Endothelial cell (in vitro differentiated cells): ENCODE results near the gene PEAK3. TPM values are rescaled to one million over a fixed set of nuclear protein-coding genes. Genes with fewer than 3 reads are reported as not detected.

Experiments
- DNase-seq: peaks from one replicate; pipeline ENCODE4 v3.0.0; 2021; ENCODE audit warnings: low spot score
- H3K27ac Mint-ChIP-seq: one replicate; pipeline ENCODE4 v1.8.0; 2021; ENCODE audit warnings: mixed read lengths, inconsistent platforms; ENCODE audit not compliant: unreplicated experiment
- H3K27me3 Mint-ChIP-seq: one replicate; pipeline ENCODE4 v1.8.0; 2021; ENCODE audit warnings: mild to moderate bottlenecking, moderate library complexity, mixed read lengths, inconsistent platforms; ENCODE audit not compliant: unreplicated experiment
- H3K36me3 Mint-ChIP-seq: one replicate; pipeline ENCODE4 v1.8.0; 2021; ENCODE audit warnings: mild to moderate bottlenecking, low read depth, mixed read lengths, inconsistent platforms; ENCODE audit not compliant: unreplicated experiment
- H3K4me1 Mint-ChIP-seq: one replicate; pipeline ENCODE4 v1.8.0; 2021; ENCODE audit warnings: mild to moderate bottlenecking, mixed read lengths, inconsistent platforms; ENCODE audit not compliant: unreplicated experiment
- H3K4me3 Mint-ChIP-seq: one replicate; pipeline ENCODE4 v1.8.0; 2021; ENCODE audit warnings: mild to moderate bottlenecking, mixed read lengths, inconsistent platforms; ENCODE audit not compliant: unreplicated experiment
- H3K9me3 Mint-ChIP-seq: one replicate; pipeline ENCODE4 v1.8.0; 2021; ENCODE audit warnings: mixed read lengths, inconsistent platforms; ENCODE audit not compliant: unreplicated experiment
- total RNA-seq: library from RNA; stranded (reverse); fragmentation: NEBNext Ultra II Directional; extraction: Animal tissue kit (Norgen Biotek cat#: 25700); gene quantifications from one replicate; pipeline ENCODE4 v1.2.1, GENCODE V29; 2021; ENCODE audit not compliant: unreplicated experiment
- TF ChIP-seq, protein P1 (sequence below): fragments of 200-600 bp; sonication (generic); IDR thresholded peaks from one replicate; pipeline ENCODE4 v1.5.0; 2021; ENCODE audit warnings: antibody characterized with exemption; ENCODE audit not compliant: unreplicated experiment

The PEAK3 gene
- total RNA-seq, 1 donor from 2014 or later, result 0.97 TPM

DNA sequence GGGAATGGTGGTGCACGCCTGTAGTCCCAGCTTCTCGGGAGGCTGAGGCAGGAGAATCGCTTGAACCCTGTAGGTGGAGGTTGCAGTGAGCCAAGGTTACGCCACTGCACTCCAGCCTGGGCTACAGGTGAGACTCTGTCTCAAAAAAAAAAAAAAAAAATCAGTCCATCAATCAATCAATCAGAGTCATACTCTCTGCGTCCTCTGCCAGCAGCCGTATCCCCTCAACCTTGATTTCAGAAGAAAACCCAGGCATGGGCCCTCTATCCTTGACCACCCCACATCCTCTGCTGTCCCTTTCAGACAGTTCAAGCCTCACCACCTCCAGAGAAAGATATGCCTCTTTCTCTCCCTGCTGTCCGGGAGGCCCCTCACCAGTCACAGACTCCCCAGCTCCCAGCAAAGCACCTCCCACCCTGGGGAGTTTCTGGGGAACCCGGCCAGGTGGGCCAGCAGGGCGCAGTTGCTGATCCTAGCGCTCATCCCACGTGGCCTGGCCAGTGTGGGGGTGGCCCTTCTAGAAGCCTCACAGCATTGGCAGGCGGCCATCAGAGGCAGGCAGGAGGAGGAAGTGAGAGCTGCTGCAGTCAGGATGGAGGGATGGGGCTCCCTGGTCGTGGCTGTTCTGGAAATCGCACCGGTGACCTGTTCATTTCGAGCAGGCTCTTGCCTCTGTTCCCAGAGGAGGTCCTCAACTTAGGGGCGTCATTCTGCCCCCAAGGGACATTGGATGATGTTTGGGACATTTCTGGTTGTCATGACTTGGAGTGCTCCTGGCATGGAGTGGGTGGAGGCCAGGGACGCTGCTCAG is 15.6 kb downstream of the PEAK3 start:
- Mint-ChIP-seq H3K27ac (peak overlapping the region; percentile 9), H3K36me3 (no peaks in the 10 kb centered on the region), H3K27me3 (peaks cover 6% of the 10 kb centered on the region), H3K4me3 (no peak overlapping the region), H3K4me1 (peaks cover 4% of the 10 kb centered on the region), H3K9me3 (no peaks in the 10 kb centered on the region)
- TF ChIP-seq, protein P1, sequence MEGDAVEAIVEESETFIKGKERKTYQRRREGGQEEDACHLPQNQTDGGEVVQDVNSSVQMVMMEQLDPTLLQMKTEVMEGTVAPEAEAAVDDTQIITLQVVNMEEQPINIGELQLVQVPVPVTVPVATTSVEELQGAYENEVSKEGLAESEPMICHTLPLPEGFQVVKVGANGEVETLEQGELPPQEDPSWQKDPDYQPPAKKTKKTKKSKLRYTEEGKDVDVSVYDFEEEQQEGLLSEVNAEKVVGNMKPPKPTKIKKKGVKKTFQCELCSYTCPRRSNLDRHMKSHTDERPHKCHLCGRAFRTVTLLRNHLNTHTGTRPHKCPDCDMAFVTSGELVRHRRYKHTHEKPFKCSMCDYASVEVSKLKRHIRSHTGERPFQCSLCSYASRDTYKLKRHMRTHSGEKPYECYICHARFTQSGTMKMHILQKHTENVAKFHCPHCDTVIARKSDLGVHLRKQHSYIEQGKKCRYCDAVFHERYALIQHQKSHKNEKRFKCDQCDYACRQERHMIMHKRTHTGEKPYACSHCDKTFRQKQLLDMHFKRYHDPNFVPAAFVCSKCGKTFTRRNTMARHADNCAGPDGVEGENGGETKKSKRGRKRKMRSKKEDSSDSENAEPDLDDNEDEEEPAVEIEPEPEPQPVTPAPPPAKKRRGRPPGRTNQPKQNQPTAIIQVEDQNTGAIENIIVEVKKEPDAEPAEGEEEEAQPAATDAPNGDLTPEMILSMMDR, result no peak
- no peak for DNase-seq

DNA sequence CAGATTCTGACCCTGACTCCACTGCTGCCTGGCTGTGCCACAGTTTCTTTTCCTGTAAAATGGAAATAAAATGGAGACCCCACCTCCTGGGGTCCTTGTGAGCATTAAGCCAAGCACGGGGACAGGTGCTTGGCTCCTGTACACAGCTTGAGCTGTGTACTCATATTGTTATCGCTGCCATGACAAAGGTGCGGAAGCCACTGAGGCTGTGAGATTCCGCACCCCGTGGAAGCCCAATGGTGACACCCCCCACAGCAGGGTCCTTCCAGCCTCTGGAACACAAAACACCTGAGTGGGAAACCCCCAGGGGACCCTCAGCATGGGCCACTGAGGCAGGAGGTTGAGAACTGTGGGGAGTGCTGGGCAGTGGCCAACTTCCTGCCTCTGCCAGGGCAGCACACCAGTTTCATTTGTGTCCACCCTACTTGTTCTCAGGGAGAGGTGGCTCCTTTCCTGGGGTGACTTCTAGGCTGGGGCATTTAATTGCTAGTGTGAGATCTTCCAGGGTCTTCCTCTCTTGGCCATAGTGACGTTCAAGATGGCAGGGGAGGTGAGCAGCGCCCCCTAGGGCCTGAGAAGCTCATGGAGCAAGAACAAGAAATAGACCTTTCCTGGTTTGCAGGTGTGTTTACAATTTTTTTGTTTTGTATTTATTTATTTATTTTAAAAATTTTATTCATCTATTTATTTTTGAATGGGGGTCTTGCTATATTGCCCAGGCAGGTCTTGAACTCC is 20.4 kb downstream of the PEAK3 start:
- peaks cover 4% of the 10 kb centered on the region for H3K4me1 Mint-ChIP-seq
- peaks cover 4% of the 10 kb centered on the region for H3K27me3 Mint-ChIP-seq
- no peak for DNase-seq
- no peak overlapping the region for H3K4me3 Mint-ChIP-seq
- no peak overlapping the region for H3K27ac Mint-ChIP-seq
- H3K36me3 Mint-ChIP-seq, result no peaks in the 10 kb centered on the region
- no peaks in the 10 kb centered on the region for H3K9me3 Mint-ChIP-seq
- TF ChIP-seq, protein P1, result peak; percentile 48

DNA sequence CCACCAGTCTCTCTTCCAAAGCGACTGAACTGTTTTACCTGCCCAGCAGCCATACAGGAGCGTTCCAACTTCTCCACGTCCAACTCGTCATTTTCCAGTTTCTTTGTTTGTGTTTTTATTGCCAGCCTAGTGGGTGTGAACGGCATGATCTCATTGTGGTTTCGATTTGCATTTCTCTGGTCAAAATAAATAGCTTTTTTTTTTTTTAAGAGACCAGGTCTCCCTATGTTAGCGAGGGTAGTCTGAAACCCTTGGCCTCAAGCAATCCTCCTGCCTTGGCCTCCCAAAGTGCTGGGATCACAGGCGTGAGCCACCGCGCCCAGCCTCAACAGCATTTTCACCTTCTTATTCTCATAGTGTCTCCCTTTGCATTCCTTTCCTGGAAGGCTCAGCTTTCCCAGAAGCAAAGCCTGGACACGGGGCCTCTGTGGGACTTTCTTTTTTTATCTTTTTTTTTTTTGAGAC is 21.6 kb downstream of the PEAK3 start:
- no peak for DNase-seq

DNA sequence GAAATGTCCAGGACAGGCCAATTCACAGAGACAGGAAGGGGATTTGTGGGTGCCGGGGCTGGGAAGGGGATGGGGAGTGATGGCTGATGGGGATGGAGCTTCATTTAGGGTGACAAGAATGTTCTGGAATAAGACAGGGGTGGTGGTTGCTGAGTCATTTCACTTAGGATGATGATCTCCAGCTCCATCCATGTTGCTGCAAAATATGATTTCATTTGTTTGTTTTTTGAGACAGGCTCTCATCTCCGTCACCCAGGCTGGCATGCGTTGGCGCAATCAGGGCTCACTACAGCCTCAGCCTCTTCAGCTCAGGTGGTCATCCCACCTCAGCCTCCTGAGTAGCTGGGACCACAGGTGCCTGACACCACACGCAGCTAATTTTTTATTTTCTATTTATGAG is 22.6 kb downstream of the PEAK3 start:
- no peak for DNase-seq
- no peaks in the 10 kb centered on the region for H3K4me1 Mint-ChIP-seq
- H3K27ac Mint-ChIP-seq, result no peak overlapping the region
- no peaks in the 10 kb centered on the region for H3K9me3 Mint-ChIP-seq
- H3K27me3 Mint-ChIP-seq, result peaks cover 4% of the 10 kb centered on the region
- H3K4me3 Mint-ChIP-seq, result no peak overlapping the region
- TF ChIP-seq, protein P1, result no peak
- no peaks in the 10 kb centered on the region for H3K36me3 Mint-ChIP-seq

More for the DNA sequence above, 21.6 kb downstream of the PEAK3 start:
- TF ChIP-seq, protein P1, result no peak
- Mint-ChIP-seq H3K36me3 (no peaks in the 10 kb centered on the region), H3K27me3 (peaks cover 4% of the 10 kb centered on the region), H3K4me3 (no peak overlapping the region), H3K4me1 (no peaks in the 10 kb centered on the region), H3K9me3 (no peaks in the 10 kb centered on the region), H3K27ac (no peak overlapping the region)
